Inferior parietal cortex (tissue), 1 donor: ENCODE results near the gene RGN.
"Not testable (repeated sequence)": the region's sequence is repeated elsewhere in the genome, so short reads cannot be mapped to it uniquely, and the experiment has no call there.

ENCODE experiments used
- DNase-seq: peaks from one replicate; pipeline ENCODE4 v3.0.0-alpha.2; 2016; ENCODE audit errors: extremely low spot score

Gene RGN

GRCh38 chrX:47116551-47117110 is 38.4 kb downstream of the RGN start:
- DNase-seq, result not testable (repeated sequence)

- DNase-seq, result not testable (repeated sequence)
These were observed 46.2 kb downstream of the RGN start for GRCh38 chrX:47124466-47124865.

- DNase-seq, result peak; percentile 92
These were observed 51.1 kb downstream of the RGN start for GRCh38 chrX:47129157-47129898.

- DNase-seq, result no peak
These were observed 51.7 kb downstream of the RGN start for GRCh38 chrX:47129899-47130358.

GRCh38 chrX:47133493-47133892 is 55.2 kb downstream of the RGN start:
- DNase-seq, result no peak

GRCh38 chrX:47135650-47136049 is 57.4 kb downstream of the RGN start:
- DNase-seq, result not testable (repeated sequence)

- no peak for DNase-seq
These were observed 59.9 kb downstream of the RGN start for GRCh38 chrX:47138171-47138570.
